Epidermal melanocyte (primary cell): ENCODE measurements around the gene SPATA2L.

ENCODE experiments used
- DNase-seq: peaks from one replicate; pipeline ENCODE4 v3.0.0; 2011; ENCODE audit warnings: low spot score; ENCODE audit not compliant: insufficient read length

SPATA2L gene

GRCh38 chr16:89701425-89702406, at the start of gene SPATA2L:
Gene SPATA2L (minus strand): TSS chr16:89701705. CDS start chr16:89701232, 473 bp downstream.
- DNase-seq, result peak; percentile 79

GRCh38 chr16:89749637-89750036, 48.1 kb upstream of the SPATA2L start:
- no peak for DNase-seq

GRCh38 chr16:89748921-89749320, 47.4 kb upstream of the SPATA2L start:
- DNase-seq, result no peak

DNA sequence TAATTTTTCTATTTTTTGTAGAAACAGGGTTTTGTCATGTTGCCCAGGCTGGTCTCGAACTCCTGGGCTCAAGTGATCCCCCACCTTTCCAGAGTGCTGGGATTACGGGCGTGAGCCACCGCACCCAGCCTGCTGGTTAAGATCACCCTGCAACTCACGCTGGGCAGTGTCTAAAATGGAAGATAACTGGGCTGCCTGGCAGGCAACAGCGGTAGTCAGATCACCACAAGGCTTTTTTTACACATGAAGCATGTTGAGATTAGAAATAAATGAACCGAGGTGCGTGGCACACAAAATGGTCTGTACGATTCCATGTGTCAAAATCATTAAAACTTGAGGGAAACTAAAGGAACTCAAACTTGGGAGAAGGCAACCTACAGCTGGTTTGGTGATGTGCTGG, 46.6 kb upstream of the SPATA2L start:
- no peak for DNase-seq

DNA sequence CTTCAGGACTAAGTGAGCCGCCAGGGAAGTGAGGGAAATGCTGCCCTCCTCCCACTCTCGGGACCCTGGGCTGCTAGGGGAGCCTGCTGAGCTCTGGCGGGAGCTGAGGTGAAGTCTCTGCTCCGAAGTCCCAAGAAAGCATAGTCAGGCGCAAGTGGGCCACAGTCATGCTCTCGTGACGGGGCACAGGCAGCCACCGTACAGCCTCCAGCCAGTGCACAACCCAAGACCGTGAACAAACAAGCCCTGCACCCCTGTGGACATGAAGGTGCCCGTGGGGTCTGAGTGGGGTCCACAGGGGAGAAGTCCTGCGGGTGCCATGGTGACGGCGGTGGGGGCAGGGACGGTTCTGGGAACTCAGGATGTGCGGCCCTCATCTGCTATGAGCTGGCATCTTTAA, 44.5 kb upstream of the SPATA2L start:
- no peak for DNase-seq

DNA sequence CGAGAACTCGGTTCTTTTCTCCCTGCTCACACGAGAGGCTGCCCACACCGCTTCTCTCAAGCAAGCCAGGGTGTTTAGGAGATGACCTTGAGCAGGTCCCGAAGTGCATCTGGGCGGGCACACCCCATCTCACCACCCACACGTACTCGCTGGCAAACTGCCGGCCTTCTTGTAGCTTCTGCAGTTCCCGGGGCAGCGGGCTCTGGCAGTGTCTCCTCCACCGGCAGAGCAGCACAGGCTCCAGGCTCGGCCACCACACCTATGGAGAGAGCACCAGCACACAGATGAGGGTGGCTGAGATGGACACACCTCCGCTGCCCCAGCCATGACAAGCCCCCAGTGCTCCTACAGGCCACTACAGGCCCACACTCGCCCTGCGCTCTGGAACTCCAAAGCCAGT, 43.3 kb upstream of the SPATA2L start:
- no peak for DNase-seq

- DNase-seq, result no peak
These were observed 41.4 kb upstream of the SPATA2L start for GRCh38 chr16:89742948-89743347.

DNA sequence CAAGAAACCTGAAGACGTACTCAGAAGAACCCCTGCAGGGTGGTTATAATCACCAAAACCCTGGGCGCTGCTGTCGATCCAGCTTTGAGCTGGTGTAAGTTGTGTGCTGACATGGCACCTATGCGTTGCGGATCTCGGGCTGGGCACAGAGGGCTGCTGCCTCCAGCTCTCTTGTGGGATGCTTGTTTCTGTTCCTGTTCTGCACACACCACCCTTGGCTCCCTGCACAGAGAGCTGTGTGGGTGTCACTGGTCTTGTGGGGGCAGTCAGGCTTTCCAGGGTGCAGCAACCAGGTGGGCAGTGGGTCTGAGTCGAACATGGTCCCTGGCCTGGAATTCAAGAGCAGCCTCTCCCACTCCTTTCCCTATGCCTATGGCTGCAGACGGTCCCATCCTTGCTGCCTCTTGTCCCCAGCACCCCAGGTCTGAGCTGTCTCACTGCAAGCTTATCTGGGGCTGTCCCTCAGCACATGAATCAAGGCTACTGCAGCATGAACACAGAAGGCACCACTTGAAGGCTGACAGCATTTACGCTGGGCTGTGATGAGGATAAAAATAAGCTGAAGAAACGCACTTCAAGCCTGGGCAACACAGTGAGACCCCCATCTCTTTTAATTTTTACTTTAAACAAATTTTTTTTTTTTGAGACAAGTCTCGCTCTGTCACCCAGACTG, 40.0 kb upstream of the SPATA2L start:
- DNase-seq, result no peak

DNA sequence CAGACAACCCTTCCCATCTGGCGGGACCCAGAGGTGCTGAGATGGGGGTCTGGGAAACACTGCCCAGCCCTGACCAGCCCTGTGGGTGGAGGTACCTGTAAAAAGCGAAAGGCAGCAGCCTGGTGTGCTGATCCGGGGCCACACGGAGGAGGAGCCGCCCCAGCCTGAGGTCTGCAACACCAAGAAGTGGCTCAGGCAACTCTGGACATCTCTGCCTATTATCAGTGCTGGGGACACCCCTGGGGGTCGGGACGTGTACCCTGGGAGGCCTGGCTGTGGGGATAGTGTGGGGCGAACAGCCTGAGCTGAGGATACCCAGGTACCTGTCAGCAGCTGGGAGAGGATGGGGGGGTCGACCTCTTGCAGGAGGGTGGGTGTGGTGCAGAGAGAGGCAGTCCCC, 37.9 kb upstream of the SPATA2L start:
- no peak for DNase-seq

- DNase-seq, result no peak
These were observed 37.2 kb upstream of the SPATA2L start for GRCh38 chr16:89738538-89739317.

DNA sequence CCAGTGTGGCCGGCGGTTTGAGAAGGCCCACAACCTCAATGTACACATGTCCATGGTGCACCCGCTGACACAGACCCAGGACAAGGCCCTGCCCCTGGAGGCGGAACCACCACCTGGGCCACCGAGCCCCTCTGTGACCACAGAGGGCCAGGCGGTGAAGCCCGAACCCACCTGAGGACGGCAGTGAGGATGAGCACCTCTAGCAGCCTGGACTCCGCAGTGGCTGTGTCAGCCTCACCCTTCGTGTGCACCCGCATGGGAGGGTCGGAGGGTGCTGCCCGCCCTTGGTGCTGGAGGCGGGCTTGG, 36.5 kb upstream of the SPATA2L start:
- DNase-seq, result no peak

DNA sequence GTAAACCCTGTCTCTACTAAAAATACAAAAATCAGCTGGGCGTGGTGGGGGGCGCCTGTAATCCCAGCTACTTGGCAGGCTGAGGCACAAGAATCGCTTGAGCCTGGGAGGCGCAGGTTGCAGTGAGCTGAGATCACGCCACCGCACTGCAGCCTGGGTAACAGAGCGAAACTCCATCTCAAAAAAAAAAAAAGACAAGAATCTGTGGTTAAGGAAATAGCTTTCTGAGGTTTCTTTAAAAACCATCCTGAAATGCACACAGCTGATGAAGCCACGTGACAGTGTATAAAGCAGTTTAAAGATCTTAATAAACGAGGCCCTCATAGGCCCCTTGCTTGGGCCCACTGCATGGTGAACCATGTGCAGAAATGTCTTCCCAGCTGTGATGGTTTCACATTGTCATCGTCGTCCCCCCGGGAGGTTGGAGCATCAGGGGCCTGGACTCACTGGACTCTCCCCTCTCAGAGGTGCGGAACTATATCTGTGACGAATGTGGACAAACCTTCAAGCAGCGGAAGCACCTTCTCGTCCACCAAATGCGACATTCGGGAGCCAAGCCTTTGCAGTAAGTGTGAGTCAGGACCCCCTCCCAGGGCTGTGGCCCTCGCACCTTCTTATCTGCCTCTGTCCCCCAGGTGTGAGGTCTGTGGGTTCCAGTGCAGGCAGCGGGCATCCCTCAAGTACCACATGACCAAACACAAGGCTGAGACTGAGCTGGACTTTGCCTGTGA, 36.0 kb upstream of the SPATA2L start:
- DNase-seq, result peak; percentile 43

GRCh38 chr16:89736554-89736953, 35.0 kb upstream of the SPATA2L start:
- DNase-seq, result no peak

- DNase-seq, result no peak
These were observed 32.3 kb upstream of the SPATA2L start for GRCh38 chr16:89733792-89734191.

GRCh38 chr16:89733322-89733721, 31.8 kb upstream of the SPATA2L start:
- DNase-seq, result no peak

GRCh38 chr16:89732918-89733242, 31.4 kb upstream of the SPATA2L start:
- no peak for DNase-seq

DNA sequence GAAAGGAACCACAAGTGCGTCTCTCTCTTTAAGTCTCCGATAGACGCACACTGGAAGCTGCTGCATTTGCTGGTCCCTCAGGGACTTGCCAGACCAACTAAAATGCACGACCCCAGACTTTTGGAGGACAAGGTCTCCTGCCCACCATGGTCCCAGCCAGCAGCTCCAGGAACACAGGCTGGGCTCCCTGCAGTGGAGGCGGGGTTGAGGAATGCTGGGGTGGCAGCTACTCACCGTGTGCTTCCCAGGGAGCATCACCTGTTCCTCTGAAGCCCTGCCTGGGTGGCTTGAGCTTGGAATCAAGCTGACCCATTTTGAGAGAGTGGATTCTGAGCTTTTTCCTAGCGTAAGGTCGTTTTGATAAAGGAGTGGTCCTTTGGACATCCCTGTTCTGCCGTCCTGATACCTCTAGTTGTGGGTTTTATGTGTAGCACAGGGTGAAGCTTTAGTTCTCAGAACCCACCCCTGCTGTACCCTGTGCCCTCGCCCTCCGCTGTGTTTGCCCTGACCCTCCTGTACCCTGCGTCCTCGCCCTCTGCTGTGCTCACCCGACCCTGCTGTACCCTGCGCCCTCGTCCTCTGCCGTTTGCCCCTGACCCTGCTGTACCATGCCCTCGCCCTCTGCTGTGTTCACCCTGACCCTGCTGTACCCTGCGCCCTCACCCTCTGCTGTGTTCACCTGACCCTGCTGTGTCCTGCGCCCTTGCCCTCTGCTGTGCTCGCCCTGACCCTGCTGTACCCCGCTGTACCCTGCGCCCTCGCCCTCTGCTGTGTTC, 30.8 kb upstream of the SPATA2L start:
- DNase-seq, result no peak

GRCh38 chr16:89730610-89731234, 29.2 kb upstream of the SPATA2L start:
- no peak for DNase-seq

DNA sequence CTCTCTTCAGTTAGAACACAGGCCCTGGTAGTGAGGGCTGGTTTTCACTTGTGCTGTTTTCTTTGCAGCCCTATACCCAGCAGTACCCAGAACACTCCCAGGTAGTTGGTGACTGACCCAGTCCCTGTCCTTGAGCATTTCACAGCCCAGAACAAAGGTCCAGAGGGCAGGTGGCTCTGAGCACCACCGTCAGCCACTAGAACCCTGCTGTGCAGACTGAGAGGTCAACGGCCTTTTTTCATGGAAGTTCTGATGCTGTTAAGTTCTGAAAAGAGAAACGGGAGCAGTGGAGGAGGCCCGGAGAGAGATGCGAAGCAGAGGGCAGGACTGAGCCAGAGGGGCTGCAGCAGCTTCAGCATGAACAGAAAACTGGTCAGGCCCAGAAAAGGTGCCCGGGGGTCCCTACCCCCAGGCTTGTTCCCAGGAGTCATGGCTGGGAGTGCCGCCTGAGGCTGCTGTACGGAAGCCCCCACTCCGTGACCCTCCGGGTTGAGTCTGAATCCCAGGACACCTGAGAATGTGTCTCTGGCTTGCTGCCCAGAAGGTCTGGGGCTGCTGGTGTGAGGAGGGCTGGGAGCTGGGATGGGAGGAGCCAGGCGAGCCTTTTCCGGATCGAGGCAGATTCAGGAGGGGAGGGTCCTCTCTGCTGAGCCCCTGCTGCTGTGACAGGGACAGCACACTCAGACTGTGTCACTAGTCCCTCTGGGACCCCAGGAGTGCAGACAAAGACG, 28.5 kb upstream of the SPATA2L start:
- no peak for DNase-seq

DNA sequence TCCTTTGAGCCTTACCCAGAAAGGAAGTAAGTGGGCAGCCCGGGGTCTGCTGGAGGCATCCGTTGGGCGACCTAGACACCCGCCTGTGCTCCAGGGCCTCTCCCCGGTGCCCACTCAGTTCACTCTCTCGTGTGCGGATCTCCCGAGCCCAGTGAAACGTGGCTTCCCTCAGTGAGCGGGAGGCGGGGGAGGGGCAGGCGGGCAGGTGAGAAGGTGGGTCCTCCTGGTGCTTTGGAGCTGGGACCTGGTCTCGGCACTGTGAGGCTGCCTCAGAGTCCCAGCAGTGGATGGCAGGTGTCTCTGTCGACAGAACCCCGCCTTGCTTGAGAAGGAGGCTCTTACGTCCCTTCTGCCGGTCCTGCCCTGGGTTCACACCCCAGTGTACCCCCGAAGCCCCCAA, 27.8 kb upstream of the SPATA2L start:
- DNase-seq, result no peak
